Stimulated activated CD4-positive, alpha-beta T cell treated with anti-CD3 and anti-CD28 coated beads, TNF-alpha, amount 100 ng/mL, for 1 hour (primary cell): ENCODE data around the gene EXT2.

Experiments
- DNase-seq, 3 donors: peaks; one replicate each; pipeline ENCODE4 v3.0.0-alpha.2; 2020; ENCODE audit warnings: low read depth in 3 of 3, low spot score in 1 of 3

Gene EXT2

DNA sequence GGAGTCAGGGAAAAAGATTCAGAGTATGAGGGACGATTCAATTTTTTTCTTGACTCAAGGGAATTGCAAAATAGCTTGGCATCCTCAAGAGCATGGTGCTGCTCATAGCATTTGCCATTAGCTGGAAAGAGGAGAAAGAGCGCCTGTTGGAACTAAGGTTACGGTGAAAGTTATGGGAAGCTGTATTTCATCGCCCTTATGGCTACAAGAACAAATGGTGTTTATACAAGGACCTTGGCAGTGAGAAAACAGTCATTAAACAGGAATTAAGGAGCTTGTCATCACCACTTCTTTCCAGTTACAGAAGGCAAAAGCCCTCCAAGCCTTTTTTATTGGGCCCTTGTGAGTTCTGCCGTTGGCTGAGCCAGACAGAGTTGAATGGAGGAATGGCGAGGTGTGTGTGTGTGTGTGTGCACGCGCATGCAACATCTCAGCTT, 140.3 kb downstream of the EXT2 start:
- no peak for DNase-seq

- DNase-seq: no peak
Observed at GRCh38 chr11:44236296-44236695, 140.8 kb downstream of the EXT2 start.

- DNase-seq: no peak
Observed at GRCh38 chr11:44237156-44237555, 141.7 kb downstream of the EXT2 start.

- DNase-seq: no peak
Observed at GRCh38 chr11:44241851-44242250, 146.4 kb downstream of the EXT2 start.

DNA sequence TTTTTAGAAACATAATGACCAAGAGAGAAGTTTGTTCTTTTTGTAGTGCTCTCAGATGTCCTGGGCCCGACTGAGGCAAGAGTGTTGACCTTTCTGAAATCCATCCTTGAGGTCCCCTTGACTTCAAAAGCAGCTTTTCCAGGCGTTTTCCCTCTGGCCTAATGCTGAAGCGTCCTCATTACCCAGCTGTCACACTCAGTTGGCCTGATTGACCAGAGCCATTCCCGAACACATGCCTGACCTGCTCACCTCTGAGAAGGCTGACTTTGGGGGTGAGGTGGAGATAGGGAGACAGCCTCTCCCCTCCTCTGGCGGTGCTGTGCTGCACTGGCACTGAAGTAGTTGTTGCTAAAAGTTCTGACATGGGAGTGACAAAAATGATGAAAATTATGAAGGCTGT, 147.6 kb downstream of the EXT2 start:
- DNase-seq: no peak

GRCh38 chr11:44243595-44244343, 148.3 kb downstream of the EXT2 start:
- DNase-seq: no peak

DNA sequence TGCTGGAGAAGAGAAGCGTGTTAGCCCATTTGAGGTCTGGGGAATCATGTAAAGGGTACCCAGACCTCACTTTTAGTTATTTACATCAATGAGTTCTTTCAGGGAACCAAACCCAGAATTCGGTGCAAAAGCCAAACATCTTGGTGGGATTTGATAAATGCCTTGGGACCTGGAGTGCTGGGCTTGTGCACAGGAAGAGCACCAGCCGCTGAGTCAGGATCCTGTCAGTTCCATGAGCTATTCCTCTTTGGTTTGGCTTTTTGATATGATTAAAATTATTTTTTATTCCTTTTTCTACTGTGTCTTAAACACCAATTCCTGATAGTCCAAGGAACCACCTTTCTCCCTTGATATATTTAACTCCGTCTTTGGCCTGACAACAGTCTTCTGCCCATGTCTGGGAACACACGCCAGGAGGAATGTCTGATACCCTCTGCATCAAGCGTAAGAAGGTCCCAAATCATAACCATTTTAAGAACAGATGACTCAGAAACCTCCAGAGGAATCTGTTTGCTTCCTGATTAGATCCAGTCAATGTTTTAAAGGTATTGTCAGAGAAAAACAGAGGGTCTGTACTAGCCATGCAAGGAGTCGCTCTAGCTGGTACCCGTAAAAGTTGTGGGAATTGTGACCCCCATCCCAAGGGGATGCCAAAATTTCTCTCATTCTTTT, 149.3 kb downstream of the EXT2 start:
- no peak for DNase-seq

DNA sequence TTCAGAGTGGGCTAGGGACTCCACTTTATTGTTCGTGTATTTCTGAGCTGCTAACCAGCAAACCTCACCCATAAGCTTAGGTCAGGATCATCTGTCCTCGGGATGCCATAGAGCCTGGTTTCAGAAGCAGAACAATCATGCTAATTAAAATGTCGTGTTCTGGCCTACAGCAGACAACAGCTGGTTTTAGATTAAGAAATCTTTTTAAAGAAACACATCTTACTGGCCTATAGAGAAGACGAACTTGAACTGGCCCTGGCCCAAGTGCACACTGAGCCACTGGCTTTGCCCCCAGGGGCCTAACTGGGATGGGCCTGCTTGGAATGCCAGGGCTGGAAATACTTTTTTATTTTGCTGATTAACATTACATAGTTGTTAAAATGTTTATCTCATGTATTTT, 151.2 kb downstream of the EXT2 start:
- no peak for DNase-seq

DNA sequence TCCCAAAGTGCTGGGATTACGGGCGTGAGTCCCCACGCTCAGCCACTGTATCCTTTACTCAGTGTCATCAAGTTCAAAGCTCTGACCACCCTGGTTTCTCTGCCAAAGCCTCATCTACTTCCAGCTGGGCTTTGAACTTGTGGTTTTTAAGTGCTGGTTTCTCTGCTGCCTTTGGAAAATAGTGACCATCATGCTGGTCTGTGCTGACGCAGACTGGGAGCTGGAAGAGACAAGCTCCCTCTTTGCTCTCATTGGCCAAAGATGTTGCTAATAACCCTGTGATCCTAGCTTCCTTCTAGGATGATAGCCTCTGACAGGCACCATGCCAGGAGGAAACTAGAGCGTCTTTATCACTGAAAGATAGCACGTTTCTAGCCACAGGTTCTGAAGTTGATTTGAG, 152.0 kb downstream of the EXT2 start:
- no peak for DNase-seq

GRCh38 chr11:44248109-44248508, 152.6 kb downstream of the EXT2 start:
- no peak for DNase-seq

DNA sequence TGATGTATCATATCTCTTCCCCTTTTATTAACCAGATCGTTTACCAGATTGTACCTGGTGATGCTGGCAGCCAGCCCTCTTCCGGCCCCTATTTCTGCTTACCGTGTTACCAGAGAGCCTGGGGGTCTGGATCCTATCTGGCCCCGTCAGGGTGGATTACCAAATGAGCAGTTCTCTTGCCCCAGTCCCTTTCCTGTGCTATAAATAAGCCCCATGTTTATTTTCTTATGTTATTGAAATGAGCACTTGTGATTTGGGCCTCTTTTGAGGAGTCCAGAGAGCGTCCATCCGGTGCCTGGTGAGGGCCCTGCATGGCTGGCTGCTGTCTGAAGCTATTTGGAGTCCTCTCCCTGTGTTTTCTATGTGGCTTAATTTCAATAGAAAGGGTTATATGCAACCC, 154.9 kb downstream of the EXT2 start:
- no peak for DNase-seq

- no peak for DNase-seq
Observed at GRCh38 chr11:44252999-44253602, 157.6 kb downstream of the EXT2 start.

GRCh38 chr11:44255406-44256071, 160.1 kb downstream of the EXT2 start:
- DNase-seq: no peak

GRCh38 chr11:44256673-44257291, 161.3 kb downstream of the EXT2 start:
- DNase-seq: no peak

- DNase-seq: no peak
Observed at GRCh38 chr11:44257338-44258189, 162.1 kb downstream of the EXT2 start.

DNA sequence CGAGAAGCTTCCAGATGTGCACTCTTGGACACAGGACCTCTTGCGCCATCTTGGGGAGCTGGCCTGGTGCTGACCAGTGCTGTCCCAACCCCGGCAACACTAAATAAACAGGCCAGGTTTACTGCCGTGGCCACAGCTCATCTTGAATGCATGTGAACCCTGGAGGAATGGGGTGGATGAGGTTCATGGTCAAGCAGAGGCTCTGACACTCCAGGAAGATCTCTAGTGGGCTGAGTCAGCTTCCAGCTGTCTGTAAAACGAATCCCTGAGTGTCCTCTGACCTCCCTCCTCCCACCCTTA, 162.7 kb downstream of the EXT2 start:
- no peak for DNase-seq

- no peak for DNase-seq
Observed at GRCh38 chr11:44258839-44259420, 163.5 kb downstream of the EXT2 start.

DNA sequence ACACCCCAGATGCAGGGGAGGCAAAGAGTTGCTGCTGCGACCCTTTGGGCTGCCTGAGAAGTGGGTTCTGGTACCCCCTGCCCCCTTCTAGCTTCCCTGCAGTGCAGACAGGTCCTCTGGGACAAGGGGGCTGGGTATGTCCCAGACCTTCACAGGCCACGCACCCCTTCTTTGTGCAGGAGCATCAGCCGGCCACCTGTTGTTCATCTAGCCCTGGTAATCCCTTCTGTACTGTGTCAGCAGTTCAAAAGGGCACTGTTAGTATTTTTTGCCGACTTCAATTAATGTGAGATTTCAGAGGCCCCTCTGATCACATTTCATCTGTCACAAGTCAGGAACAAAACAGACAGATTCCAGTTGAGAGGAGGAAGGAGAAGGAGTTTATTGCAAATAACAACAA, 164.6 kb downstream of the EXT2 start:
- no peak for DNase-seq

DNA sequence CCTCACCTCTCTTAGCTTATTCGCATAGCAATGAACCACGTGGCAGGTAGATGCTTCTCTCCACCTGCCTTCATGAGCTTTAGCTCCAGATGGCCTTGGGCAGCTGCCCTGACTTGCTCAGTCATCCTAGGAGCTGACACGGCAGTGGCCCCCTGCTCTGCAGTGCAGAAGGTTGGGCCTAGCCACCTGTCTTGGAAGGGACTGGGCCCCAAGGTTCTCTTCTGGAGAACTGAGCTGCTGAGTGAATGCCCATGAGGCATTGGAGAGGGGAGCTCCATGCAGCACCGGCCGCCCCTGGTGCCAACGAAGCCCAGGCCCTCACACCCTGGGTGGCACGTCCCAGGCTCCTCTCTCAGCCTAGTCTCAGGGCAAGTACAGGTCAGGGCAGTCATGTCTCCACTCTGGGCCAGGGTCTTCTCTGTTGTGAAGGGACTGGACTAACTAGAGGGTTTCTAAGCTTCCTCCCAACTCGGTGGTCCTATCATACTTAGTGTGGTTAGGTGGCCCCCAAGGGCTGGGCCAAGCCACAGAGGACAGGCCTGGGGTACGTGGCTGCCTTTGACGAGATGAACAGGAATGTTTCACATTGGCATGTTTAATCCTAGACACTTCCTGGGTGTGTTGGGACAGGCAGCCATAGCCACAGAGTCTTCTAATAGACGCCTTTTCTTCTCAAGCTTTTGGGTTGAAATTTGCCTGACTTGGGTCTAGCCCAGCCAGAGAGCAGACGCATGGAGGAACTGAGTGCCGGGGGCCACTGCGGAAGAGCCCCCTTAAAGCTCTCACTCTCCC, 166.5 kb downstream of the EXT2 start:
- DNase-seq: no peak
